GM19351 (cell line): ENCODE data around the gene TVP23C.

Experiments used
- ATAC-seq: cut with Tn5 transposase; IDR thresholded peaks from one replicate; pipeline ENCODE4 v1.9.1; 2021; ENCODE audit warnings: mild to moderate bottlenecking, moderate library complexity; ENCODE audit not compliant: unreplicated experiment

The TVP23C gene

DNA sequence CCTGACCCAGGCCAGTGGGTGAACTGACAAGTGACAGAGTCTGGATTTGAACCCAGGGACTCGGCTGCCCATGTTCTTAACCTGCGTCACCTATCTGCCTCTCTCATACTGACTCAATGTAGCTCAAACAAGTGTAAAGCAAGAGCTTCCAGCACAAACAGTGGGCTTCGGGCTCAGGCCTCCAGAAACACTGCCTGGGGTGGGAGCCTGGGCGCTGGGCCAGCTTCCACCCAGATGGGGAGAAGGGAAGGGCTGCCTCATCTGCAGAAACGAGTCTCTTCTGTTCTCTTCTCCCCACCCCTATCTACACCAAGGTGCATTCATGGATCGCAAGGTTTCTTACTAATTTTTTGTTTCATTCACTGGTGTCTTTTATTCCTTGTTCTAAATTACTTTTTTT is 97.2 kb downstream of the TVP23C start:
- ATAC-seq: no peak

DNA sequence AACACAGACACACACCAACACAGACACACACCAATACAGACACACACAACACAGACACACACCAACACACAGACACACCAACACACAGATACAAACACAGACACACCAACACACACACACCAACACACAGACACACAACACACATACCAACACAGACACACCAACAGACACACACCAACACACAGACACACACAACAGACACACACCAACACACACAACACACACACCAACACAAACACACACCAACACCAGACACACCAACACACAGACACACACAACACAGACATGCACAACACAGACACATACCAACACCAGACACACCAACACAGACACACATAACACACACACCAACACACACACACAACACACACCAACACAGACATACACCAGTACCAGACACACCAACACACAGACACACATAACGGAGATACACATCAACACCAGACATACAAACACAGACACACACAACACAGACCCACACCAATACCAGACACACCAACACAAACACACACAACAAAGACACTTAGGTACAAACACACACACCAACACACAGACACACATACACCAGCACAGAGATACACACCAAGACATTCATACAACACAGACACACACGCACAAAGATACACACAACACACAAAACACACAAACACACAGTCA is 98.1 kb downstream of the TVP23C start:
- ATAC-seq: no peak

DNA sequence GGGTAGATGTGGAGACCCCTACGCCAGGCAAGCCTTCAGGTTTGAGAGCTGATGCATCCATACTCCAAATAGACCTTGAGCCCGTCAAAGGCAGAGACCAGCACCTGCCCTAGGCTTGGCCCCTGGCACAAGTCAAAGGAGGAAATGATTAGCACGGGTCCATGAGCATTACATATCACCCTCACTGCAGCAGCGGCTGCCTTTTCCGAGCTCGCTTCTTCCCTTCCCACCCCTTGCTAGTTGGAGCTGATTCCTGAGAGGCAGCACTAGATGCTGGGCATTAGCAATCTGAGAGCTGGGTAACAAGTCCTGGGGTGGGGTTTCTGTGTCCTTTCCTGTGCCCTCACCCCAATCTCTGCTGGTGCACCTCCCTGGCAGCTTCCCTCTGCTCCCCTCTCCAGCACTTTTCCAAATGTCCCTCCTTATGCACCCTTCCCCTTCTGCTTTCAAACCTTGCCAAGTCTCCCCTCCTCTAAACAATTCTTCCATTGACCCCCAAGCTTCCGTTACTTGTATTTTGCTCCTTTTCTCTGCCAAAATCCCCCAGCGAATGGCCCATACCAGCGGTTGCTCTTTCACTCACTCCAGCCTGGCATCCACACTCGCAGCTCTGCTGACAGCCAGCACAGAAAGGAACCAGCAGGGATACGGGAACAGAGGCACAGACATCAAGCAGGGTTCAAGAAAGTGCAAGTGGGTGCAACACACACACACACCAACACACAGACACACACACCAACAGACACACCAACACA is 98.9 kb downstream of the TVP23C start:
- no peak for ATAC-seq

DNA sequence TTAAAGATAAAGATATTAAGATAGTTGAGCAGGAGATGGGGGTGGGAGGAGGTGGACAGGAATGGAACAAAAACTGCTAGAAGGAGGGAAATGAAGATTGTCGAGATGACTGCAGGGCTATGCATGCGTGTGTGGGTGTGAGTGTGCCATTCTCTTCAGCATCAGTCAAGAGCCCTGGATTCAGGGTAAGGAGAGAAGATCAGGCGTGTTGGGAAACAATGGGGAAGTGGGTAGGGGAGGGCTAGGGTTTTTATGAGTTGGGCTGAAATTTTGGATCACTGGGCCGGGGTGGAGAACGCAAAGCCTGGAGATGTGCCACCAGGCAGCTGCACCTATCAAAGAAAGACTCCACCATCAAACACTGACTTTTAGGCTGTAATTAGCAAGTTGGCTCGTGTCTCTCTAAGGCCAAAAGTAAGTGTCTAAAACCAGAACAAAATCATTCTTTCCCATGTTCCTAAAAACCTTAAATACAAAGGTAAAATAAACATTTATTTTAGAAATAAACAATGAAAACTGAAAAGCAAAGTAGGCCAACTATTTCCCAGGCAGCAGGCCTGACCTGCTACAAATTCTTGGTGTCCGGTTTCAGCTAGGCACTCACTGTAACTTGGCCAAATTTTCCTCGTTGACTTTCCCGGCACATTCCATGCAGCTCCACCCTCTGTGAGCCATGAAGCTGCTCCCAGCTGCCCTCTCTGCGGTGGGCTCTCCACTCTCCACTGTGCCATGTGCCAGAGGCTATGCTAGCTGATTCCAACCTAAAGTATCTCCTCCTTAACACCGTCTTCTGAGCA is 100.1 kb downstream of the TVP23C start:
- ATAC-seq: no peak

DNA sequence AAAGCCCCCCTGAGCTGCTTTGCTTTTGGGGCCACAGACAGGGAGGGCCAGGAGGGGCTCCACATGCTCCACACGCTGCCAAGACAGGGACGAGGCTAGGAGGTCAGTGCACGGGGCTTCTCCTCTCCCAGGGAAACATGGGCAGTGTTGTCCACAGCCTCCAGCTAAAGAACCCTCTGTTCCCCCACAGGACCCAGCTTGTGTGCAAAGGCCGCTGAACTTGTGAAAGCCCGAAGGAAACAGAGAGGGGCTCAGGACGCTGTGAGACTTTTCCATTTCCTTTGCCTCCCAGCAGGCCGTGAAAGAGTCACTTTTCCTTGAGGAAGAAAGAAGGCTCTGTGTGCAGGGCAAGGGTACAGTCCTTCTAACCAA is 105.6 kb downstream of the TVP23C start:
- ATAC-seq: no peak

DNA sequence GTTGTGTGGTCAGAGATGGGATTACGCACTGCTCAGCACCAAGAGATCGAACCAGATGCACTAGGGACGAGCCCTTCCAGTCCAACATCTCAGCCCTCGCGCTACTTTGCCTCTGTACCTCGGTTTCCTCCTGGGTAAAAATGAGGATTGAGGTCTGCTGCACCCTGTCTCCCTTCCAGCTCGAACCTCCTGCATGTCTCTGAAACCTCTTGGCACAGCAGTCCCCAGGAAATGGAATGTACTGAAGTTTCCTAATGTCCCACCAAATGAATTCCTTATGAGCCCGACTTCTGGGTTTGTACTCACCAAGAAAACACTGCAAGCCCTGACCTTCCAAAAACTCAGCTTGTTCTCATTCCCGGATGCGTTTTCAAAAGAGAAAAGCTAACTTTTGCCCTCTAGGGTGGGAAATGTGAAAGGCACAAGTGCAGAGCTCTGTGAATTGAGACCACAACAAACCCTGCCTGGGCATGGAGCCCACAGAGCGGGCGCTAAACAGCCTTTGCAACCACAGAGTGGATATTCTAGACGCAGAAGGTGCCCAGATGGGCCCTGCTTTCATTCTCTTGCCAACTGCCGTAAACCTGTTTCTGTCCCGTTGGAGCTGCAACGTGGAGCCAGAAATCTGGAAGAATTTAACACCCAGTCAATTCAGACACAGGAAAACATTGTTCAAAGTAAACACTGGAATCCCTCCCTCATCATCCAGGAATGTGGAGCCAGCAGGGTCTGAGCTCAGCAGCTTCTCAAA is 106.1 kb downstream of the TVP23C start:
- no peak for ATAC-seq

DNA sequence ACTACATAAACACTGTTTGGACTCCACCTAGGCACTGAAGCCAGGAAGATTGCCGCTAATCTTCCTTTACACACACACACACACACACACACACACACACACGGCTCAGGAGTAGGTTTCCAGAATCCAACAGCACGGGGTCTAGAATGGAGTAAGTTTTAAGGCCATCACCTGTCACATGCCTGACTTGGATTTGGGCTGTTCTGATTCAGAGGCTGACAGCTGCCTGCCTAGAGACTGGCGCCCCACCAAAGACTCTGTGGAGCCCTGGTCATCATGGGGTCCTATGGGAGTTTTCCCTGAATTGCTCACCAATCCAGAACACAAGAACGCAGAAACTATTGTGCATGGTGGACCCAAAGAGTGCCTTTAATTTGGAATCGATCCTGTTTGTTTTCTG is 106.8 kb downstream of the TVP23C start:
- no peak for ATAC-seq

DNA sequence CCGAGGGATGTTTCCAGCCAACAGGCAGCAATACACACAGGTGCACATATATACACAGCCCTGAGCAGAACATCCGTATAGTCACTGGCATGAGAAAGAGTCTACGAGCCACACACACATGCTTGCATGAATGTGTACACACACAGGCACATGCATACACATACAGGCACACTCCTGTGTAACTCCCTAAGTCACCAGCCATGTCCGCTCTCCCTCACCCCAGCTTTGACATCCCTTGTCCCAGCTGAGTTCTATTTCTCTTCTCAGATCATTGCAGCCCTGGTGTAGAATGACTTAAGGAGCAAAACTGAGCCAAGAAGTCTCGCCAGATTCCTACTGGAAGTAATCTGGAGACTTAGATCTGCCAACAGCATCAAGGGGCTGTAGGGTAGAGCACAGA is 108.9 kb downstream of the TVP23C start:
- no peak for ATAC-seq

DNA sequence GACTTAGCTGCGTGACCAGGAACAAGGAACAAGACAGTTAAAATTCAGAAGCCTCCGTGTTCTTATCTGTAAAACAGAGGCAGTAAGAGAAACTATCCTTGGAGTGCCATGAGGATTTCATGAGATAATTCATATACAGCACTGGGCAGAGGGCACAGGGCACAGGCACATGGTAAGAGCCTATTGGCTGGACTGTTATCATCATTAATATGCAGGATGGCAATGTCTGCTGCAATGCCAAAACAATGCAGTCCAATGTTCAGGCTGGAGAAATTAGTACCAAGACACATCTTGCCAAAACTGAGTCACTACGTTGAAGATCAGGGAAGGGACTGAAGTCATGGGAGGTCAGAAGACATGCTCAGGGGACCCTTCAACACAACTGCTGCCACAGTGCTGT is 109.5 kb downstream of the TVP23C start:
- no peak for ATAC-seq

DNA sequence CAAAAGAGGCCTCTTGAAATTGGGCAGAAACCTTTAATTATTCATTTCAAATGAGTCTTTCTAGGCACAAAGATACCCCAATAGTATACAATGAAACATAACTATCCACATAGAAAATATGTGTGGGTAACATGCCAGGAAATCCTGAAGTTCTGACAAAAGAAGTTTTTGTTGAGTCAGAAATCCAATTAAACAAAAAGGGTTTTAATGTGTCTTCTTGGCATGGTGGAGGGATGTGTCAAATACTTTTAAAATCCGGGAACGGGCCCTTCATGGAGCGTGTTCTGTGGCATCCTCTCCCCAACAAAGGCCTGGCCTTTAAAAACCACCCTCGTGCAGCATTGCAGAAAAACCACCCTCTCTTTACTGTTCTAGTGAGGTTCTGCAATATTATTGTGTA is 110.0 kb downstream of the TVP23C start:
- ATAC-seq: no peak

DNA sequence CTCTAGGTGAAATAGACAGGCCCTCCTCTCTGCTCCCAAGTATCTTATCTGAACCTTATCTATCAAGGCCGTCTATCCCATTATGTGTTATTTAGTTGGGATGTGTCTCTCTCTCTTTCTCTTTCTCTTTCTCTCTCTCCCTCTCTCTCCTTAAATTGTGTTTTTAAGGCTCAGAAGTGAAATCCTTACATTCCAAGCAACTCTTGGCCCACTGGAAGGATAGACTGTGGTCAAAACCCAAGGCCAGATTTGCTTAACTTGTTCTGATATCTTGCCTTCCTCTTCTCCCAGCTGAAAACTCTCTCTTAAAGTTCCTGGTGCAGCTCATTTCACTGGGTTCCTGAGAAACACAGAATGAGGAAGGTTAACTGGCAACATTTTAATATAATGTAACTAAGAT is 110.5 kb downstream of the TVP23C start:
- no peak for ATAC-seq
